Loucy (cell line): Measurements from ENCODE around the gene CORO7.

ENCODE experiments used
- H2AFZ ChIP-seq: fragments of 200-600 bp; sonication (generic); 2 replicates; pipeline ENCODE4 v1.6.0; 2016; ENCODE audit warnings: antibody characterized with exemption, mild to moderate bottlenecking, low read length, moderate library complexity
- H3F3A ChIP-seq: fragments of 200-600 bp; 2 replicates; pipeline ENCODE4 v1.6.0; 2016; ENCODE audit warnings: antibody characterized with exemption, low read depth, mild to moderate bottlenecking
- H3K27me3 ChIP-seq: fragments of 200-600 bp; sonication (generic); 2 replicates; pipeline ENCODE4 v1.6.1; 2014; ENCODE audit warnings: low read length, mild to moderate bottlenecking; ENCODE audit not compliant: insufficient read depth, poor library complexity, severe bottlenecking
- H3K36me3 ChIP-seq: fragments of 200-600 bp; sonication (generic); 2 replicates; pipeline ENCODE4 v1.6.1; 2016; ENCODE audit warnings: low read length; ENCODE audit not compliant: insufficient read depth
- H3K4me1 ChIP-seq: fragments of 200-600 bp; sonication (generic); 2 replicates; pipeline ENCODE4 v1.5.1; 2014; ENCODE audit warnings: low read length, mild to moderate bottlenecking; ENCODE audit not compliant: insufficient read depth, poor library complexity, severe bottlenecking
- H3K4me2 ChIP-seq: fragments of 200-600 bp; sonication (generic); 2 replicates; pipeline ENCODE4 v1.6.0; 2014; ENCODE audit warnings: antibody characterized with exemption, low read length, low read depth, mild to moderate bottlenecking; ENCODE audit not compliant: poor library complexity, severe bottlenecking
- H3K4me3 ChIP-seq: fragments of 200-600 bp; sonication (generic); 2 replicates; pipeline ENCODE4 v1.5.1; 2014; ENCODE audit warnings: low read length, mild to moderate bottlenecking, mixed read lengths; ENCODE audit not compliant: poor library complexity, severe bottlenecking
- H3K79me2 ChIP-seq: fragments of 200-600 bp; sonication (generic); 2 replicates; pipeline ENCODE4 v1.6.1; 2014; ENCODE audit warnings: low read length; ENCODE audit not compliant: insufficient read depth
- H3K9ac ChIP-seq: fragments of 200-600 bp; sonication (generic); 2 replicates; pipeline ENCODE4 v1.6.0; 2014; ENCODE audit warnings: mild to moderate bottlenecking, low read depth, low read length, moderate library complexity; ENCODE audit not compliant: poor library complexity, severe bottlenecking
- H3K9me2 ChIP-seq: fragments of 200-600 bp; sonication (generic); replicated peaks from 2 replicates; pipeline ENCODE4 v1.6.1; 2016; ENCODE audit warnings: low read depth, low read length, mixed read lengths
- H3K9me3 ChIP-seq: fragments of 200-600 bp; sonication (generic); 2 replicates; pipeline ENCODE4 v1.6.1; 2014; ENCODE audit warnings: mild to moderate bottlenecking, antibody characterized with exemption, low read length, low read depth; ENCODE audit not compliant: insufficient read depth
- H4K20me1 ChIP-seq: fragments of 200-600 bp; sonication (generic); 2 replicates; pipeline ENCODE4 v1.6.0; 2014; ENCODE audit warnings: antibody characterized with exemption, low read length, mild to moderate bottlenecking; ENCODE audit not compliant: insufficient read depth, poor library complexity, severe bottlenecking
- EZH2phosphoT487 ChIP-seq: fragments of 200-600 bp; IDR thresholded peaks from 2 replicates; pipeline ENCODE4 v1.6.1; 2018; ENCODE audit warnings: antibody characterized with exemption, mild to moderate bottlenecking, moderate library complexity, borderline replicate concordance
- TF ChIP-seq, protein P1 (sequence below): fragments of 200-600 bp; sonication (generic); conservative IDR thresholded peaks from 2 replicates; pipeline ENCODE4 v1.5.1; 2014; ENCODE audit warnings: mild to moderate bottlenecking, antibody characterized with exemption, low read length

The CORO7 gene

DNA sequence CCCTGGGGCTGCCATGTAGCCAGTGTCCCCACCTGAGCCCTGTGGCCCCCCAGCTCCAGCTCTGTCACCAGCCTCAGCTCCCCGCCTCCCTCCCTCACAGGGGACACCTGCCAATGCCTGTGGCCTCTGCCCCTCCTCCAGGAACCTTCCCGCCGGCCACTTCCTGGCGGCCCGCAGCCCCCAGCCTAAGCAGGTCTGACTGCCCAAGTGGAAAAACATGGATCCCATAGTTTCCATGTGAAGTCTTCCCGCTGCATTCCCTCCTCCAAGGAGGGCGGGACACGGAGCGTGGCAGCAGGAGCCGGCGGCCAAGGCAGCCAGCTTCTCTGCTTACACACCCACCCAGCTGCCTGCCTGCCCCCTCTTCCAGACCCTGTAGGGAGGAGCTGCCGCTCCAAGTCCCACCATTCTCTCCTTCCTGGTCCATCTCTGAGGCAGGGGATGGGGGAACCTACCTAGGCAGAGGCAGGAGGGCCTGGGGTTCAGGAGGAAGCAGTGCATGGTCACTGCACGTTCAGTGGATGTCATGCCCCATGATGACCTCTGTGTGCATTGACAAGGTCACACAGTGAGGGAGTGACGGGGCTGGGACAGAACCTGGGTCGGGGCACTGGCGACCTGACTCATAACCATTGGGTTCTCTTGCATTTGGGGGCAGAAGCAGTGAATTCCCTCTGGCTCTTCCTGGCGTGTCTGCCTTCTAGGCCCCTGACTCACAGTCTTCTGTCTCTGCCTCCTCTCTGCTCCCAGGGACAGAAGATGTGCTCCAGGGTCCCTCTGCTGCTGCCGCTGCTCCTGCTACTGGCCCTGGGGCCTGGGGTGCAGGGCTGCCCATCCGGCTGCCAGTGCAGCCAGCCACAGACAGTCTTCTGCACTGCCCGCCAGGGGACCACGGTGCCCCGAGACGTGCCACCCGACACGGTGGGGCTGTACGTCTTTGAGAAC lies 36.0 kb downstream of the CORO7 start:
- no peaks in the 10 kb centered on the region for H4K20me1 ChIP-seq
- H3K4me1 ChIP-seq: no peaks in the 10 kb centered on the region
- H3K4me3 ChIP-seq: no peak overlapping the region
- no peaks in the 10 kb centered on the region for H3K36me3 ChIP-seq
- no peaks in the 10 kb centered on the region for H3K27me3 ChIP-seq
- H3K9ac ChIP-seq: no peak overlapping the region
- no peaks in the 10 kb centered on the region for H3F3A ChIP-seq
- H3K9me3 ChIP-seq: no peaks in the 10 kb centered on the region
- TF ChIP-seq EZH2phosphoT487: no peak
- TF ChIP-seq, protein P1, sequence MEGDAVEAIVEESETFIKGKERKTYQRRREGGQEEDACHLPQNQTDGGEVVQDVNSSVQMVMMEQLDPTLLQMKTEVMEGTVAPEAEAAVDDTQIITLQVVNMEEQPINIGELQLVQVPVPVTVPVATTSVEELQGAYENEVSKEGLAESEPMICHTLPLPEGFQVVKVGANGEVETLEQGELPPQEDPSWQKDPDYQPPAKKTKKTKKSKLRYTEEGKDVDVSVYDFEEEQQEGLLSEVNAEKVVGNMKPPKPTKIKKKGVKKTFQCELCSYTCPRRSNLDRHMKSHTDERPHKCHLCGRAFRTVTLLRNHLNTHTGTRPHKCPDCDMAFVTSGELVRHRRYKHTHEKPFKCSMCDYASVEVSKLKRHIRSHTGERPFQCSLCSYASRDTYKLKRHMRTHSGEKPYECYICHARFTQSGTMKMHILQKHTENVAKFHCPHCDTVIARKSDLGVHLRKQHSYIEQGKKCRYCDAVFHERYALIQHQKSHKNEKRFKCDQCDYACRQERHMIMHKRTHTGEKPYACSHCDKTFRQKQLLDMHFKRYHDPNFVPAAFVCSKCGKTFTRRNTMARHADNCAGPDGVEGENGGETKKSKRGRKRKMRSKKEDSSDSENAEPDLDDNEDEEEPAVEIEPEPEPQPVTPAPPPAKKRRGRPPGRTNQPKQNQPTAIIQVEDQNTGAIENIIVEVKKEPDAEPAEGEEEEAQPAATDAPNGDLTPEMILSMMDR: no peak
- H3K4me2 ChIP-seq: no peak overlapping the region
- H2AFZ ChIP-seq: no peak overlapping the region
- no peaks in the 10 kb centered on the region for H3K9me2 ChIP-seq
- H3K79me2 ChIP-seq: no peaks in the 10 kb centered on the region

DNA sequence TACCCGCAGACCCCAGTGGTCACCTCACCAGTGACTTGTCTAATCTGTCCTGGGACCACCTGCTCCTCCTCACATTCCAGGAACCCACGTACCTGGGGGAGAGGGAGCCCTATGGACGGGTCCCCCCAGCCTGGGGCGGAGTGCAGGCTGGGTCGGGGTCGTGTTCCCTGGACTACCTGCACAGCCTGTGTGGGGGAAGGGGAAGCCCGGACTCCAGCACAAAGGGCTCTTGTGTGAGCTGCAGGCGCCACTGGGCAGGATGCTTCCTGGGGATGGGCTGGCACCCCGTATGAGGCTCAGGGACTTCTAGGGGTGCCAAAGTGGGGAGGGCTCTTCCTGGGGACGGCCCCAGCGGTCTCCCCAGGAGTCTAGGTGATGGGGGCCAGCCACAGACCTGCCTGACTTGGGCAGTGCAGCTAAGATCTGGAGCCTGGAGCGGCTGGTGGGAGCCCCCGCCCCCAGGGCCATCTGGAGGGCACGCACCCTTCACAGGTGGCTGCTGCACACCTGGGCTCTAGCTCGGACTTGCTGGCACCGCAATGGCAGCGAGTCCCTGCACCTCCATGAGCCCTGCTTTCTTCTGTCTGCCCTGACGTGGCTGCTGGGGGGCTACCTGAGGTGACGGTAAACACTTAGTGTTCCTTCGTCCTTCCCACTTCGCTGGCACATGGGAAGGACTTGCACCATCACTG lies 37.3 kb downstream of the CORO7 start:
- Histone ChIP-seq H3F3A (no peaks in the 10 kb centered on the region), H3K9me2 (no peaks in the 10 kb centered on the region), H3K79me2 (no peaks in the 10 kb centered on the region), H3K4me2 (no peak overlapping the region), H3K4me3 (no peak overlapping the region), H3K4me1 (no peaks in the 10 kb centered on the region), H3K9ac (no peak overlapping the region), H3K27me3 (no peaks in the 10 kb centered on the region), H3K36me3 (no peaks in the 10 kb centered on the region), H4K20me1 (no peaks in the 10 kb centered on the region), H2AFZ (no peak overlapping the region), H3K9me3 (no peaks in the 10 kb centered on the region)
- TF ChIP-seq, protein P1: no peak
- TF ChIP-seq EZH2phosphoT487: no peak

DNA sequence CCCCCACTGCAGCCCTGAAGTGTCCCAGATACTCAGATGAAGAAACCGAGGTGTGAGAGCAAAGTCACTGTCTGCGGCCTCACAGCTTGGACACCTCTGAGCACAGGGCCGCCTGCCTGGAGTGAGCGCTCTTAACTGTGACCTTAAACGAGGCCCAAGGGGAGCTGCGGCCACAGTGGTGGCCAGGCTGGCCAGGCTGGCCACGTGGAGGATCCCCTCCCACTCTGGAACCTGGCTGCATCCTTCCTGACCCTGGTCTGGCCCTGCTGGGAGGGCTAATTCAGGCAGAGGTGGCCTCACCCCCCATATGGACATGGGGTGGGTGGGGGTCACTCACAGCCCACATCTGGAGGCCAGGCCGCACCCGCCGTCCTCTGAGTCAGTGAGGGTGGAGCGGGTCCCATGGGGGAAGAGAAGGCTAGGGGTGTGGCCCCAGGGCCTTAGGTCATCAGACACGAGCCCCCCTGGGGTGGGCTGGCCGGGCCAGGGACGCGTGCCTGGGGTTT lies 38.2 kb downstream of the CORO7 start:
- Histone ChIP-seq H3K4me2 (no peak overlapping the region), H3K4me3 (no peak overlapping the region)

More for the DNA sequence above, 38.2 kb downstream of the CORO7 start:
- H3K36me3 ChIP-seq: no peaks in the 10 kb centered on the region
- TF ChIP-seq, protein P1: no peak
- no peak for TF ChIP-seq EZH2phosphoT487
- H2AFZ ChIP-seq: no peak overlapping the region
- no peaks in the 10 kb centered on the region for H3K27me3 ChIP-seq
- no peak overlapping the region for H3K9ac ChIP-seq
- H3K4me1 ChIP-seq: no peaks in the 10 kb centered on the region
- H3K9me3 ChIP-seq: no peaks in the 10 kb centered on the region
- no peaks in the 10 kb centered on the region for H3K9me2 ChIP-seq
- H3F3A ChIP-seq: no peaks in the 10 kb centered on the region
- H4K20me1 ChIP-seq: no peaks in the 10 kb centered on the region
- no peaks in the 10 kb centered on the region for H3K79me2 ChIP-seq
